ENCODE data around the gene TRAPPC10. TPM values are rescaled to one million over a fixed set of nuclear protein-coding genes. Genes with fewer than 3 reads are reported as not detected.

Gene TRAPPC10
- polyA plus RNA-seq, 1 experiment, result 26.0 TPM

- no peak for TF ChIP-seq CTCF (IDR thresholded peaks at IDR 0.05; ENCODE audit: low read depth, low read length)
- ChIA-PET POLR2A (interaction anchor here (1.3 kb wide), 1 partner anchor 21 kb away, joined by 5 read pairs; no protein-coding TSS in a partner anchor), CTCF (interaction anchor here (0.6 kb wide), 1 partner anchor 308 kb away, joined by 6 read pairs; no protein-coding TSS in a partner anchor)
- Histone ChIP-seq H3K27ac (ENCODE audit: low read depth, low read length) (no peak overlapping the region), H3K4me3 (ENCODE audit: low read depth, low read length) (no peak overlapping the region), H3K9me3 (ENCODE audit: control insufficient read depth, insufficient read depth, low read length) (no peaks in the 10 kb centered on the region), H3K27me3 (ENCODE audit: control insufficient read depth, insufficient read depth, low read length) (no peaks in the 10 kb centered on the region)
- DNase-seq (ENCODE audit: low read depth, low spot score), result no peak
These were observed 73.6 kb downstream of the TRAPPC10 start for GRCh38 chr21:44085491-44086321.

GRCh38 chr21:44086636-44087425 is 74.7 kb downstream of the TRAPPC10 start:
- Histone ChIP-seq H3K9me3 (ENCODE audit: control insufficient read depth, insufficient read depth, low read length) (no peaks in the 10 kb centered on the region), H3K4me3 (ENCODE audit: low read depth, low read length) (no peak overlapping the region), H3K27me3 (ENCODE audit: control insufficient read depth, insufficient read depth, low read length) (no peaks in the 10 kb centered on the region), H3K27ac (ENCODE audit: low read depth, low read length) (no peak overlapping the region)
- POLR2A ChIA-PET, result interaction anchor here (1.3 kb wide), 1 partner anchor 20 kb away, joined by 5 read pairs; no protein-coding TSS in a partner anchor
- no peak for TF ChIP-seq CTCF (IDR thresholded peaks at IDR 0.05; ENCODE audit: low read depth, low read length)
- CTCF ChIA-PET, result no interaction called here
- no peak for DNase-seq (ENCODE audit: low read depth, low spot score)

GRCh38 chr21:44087426-44088400 is 75.6 kb downstream of the TRAPPC10 start:
- Histone ChIP-seq H3K27ac (ENCODE audit: low read depth, low read length) (no peak overlapping the region), H3K27me3 (ENCODE audit: control insufficient read depth, insufficient read depth, low read length) (no peaks in the 10 kb centered on the region), H3K4me3 (ENCODE audit: low read depth, low read length) (no peak overlapping the region), H3K9me3 (ENCODE audit: control insufficient read depth, insufficient read depth, low read length) (no peaks in the 10 kb centered on the region)
- no peak for DNase-seq (ENCODE audit: low read depth, low spot score)
- POLR2A ChIA-PET, result interaction anchor here (0.6 kb wide), 1 partner anchor 197 kb away, joined by 4 read pairs; no protein-coding TSS in a partner anchor
- no peak for TF ChIP-seq CTCF (IDR thresholded peaks at IDR 0.05; ENCODE audit: low read depth, low read length)
- CTCF ChIA-PET, result interaction anchor here (0.6 kb wide), 1 partner anchor 39 kb away, joined by 6 read pairs; no protein-coding TSS in a partner anchor

GRCh38 chr21:44088401-44088780 is 76.3 kb downstream of the TRAPPC10 start:
- Histone ChIP-seq H3K9me3 (ENCODE audit: control insufficient read depth, insufficient read depth, low read length) (no peaks in the 10 kb centered on the region), H3K27me3 (ENCODE audit: control insufficient read depth, insufficient read depth, low read length) (no peaks in the 10 kb centered on the region), H3K27ac (ENCODE audit: low read depth, low read length) (no peak overlapping the region), H3K4me3 (ENCODE audit: low read depth, low read length) (no peak overlapping the region)
- TF ChIP-seq CTCF (IDR thresholded peaks at IDR 0.05; ENCODE audit: low read depth, low read length), result no peak
- no peak for DNase-seq (ENCODE audit: low read depth, low spot score)
- POLR2A ChIA-PET, result interaction anchor here (0.6 kb wide), 1 partner anchor 198 kb away, joined by 4 read pairs; no protein-coding TSS in a partner anchor
- CTCF ChIA-PET, result interaction anchor here (0.6 kb wide), 1 partner anchor 40 kb away, joined by 6 read pairs; no protein-coding TSS in a partner anchor

Data from AG04450 (cell line).